ENCODE data around the gene GID8. TPM values are rescaled to one million over a fixed set of nuclear protein-coding genes. Genes with fewer than 3 reads are reported as not detected.

The GID8 gene
- polyA plus RNA-seq, 1 of the 3 experiments (the other 2 are of a cell fraction) = 18.1 TPM

DNA sequence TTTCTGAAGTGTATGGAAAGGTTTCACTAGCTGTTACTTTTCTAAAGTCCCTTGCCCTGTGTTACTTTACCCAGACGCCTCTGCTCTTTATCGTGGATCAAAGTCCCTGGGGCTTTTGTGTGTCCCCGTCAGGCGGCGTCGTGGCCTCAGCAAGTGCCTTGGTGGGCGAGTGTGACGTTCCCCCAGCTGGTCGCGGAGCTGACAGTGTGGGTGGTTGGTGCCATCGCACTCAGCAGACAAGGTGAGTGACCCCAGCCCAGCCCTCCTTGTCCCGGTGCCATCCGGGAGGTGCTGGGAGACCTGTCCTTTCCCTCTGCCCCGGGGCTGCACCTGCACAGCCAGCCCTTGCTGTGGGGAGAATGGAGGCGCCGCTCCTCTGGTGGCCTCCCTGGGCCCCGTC, 49.0 kb upstream of the GID8 start:
- 96% methylated on average over 10 of the region's 17 CpGs for WGBS (ENCODE audit: low lambda C conversion rate)
- TF ChIP-seq RAD21 (IDR thresholded peaks at IDR 0.05; ENCODE audit: low read length) (no peak), EP300 (IDR thresholded peaks at IDR 0.05; ENCODE audit: borderline replicate concordance in 1 of 2, low read depth in 1 of 2, low read length in 1 of 2) (no peak), SIN3A (IDR thresholded peaks at IDR 0.05; ENCODE audit: borderline replicate concordance, low read depth, low read length) (no peak), RCOR1 (IDR thresholded peaks at IDR 0.05; ENCODE audit: low read length) (no peak), NFIC (IDR thresholded peaks at IDR 0.05; ENCODE audit: borderline replicate concordance) (no peak), TCF12 (IDR thresholded peaks at IDR 0.05) (no peak), FOXJ3 (CRISPR knock-in tag; IDR thresholded peaks at IDR 0.05) (no peak), EZH2phosphoT487 (IDR thresholded peaks at IDR 0.05; ENCODE audit: borderline replicate concordance, low read depth) (no peak), RXRA (IDR thresholded peaks at IDR 0.05; ENCODE audit: borderline replicate concordance, low read depth) (no peak), POLR2AphosphoS5 (IDR thresholded peaks at IDR 0.05; ENCODE audit: low read depth, low read length) (no peak), TEAD4 (IDR thresholded peaks at IDR 0.05; ENCODE audit: borderline replicate concordance, insufficient read depth) (no peak), MEF2A (IDR thresholded peaks at IDR 0.05; ENCODE audit: borderline replicate concordance, low read depth) (no peak)
- TF ChIP-seq, protein P1, sequence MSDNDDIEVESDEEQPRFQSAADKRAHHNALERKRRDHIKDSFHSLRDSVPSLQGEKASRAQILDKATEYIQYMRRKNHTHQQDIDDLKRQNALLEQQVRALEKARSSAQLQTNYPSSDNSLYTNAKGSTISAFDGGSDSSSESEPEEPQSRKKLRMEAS (IDR thresholded peaks at IDR 0.05; ENCODE audit: low read depth) = no peak
- TF ChIP-seq, protein P2, sequence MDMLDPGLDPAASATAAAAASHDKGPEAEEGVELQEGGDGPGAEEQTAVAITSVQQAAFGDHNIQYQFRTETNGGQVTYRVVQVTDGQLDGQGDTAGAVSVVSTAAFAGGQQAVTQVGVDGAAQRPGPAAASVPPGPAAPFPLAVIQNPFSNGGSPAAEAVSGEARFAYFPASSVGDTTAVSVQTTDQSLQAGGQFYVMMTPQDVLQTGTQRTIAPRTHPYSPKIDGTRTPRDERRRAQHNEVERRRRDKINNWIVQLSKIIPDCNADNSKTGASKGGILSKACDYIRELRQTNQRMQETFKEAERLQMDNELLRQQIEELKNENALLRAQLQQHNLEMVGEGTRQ (IDR thresholded peaks at IDR 0.05; ENCODE audit: borderline replicate concordance, low read depth, low read length) = no peak
- TF ChIP-seq, protein P3, sequence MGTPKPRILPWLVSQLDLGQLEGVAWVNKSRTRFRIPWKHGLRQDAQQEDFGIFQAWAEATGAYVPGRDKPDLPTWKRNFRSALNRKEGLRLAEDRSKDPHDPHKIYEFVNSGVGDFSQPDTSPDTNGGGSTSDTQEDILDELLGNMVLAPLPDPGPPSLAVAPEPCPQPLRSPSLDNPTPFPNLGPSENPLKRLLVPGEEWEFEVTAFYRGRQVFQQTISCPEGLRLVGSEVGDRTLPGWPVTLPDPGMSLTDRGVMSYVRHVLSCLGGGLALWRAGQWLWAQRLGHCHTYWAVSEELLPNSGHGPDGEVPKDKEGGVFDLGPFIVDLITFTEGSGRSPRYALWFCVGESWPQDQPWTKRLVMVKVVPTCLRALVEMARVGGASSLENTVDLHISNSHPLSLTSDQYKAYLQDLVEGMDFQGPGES (IDR thresholded peaks at IDR 0.05; ENCODE audit: low read depth, low read length) = no peak
- Histone ChIP-seq H2AFZ (ENCODE audit: low read depth) (no peak overlapping the region), H3F3A (replicated peaks; ENCODE audit: insufficient read depth) (peaks cover 27% of the 10 kb centered on the region), H3K27me3 (ENCODE audit: insufficient read depth) (no peaks in the 10 kb centered on the region), H3K36me3 (replicated peaks in 1 of 2; ENCODE audit: control insufficient read depth in 1 of 2, insufficient read depth in 2 of 2, low read length in 1 of 2) (peaks cover 60 to 83% of the 10 kb centered on the region in 2 experiments), H3K4me1 (ENCODE audit: control insufficient read depth in 1 of 2, insufficient read depth in 2 of 2, low read depth in 1 of 2, low read length in 1 of 2) (peaks cover 17 to 19% of the 10 kb centered on the region in 2 experiments), H3K79me2 (ENCODE audit: insufficient read depth) (no peaks in the 10 kb centered on the region), H3K9ac (no peak overlapping the region), H4K20me1 (ENCODE audit: insufficient read depth) (peaks cover 4% of the 10 kb centered on the region; the same call in 1 of the 2 replicates), H3K4me2 (no peak overlapping the region), H3K9me2 (no peaks in the 10 kb centered on the region), H3K27ac (ENCODE audit: low read depth in 2 of 2, low read length in 1 of 2) (no peak overlapping the region), H3K9me3 (no peaks in the 10 kb centered on the region), H3K4me3 (ENCODE audit: low read depth in 2 of 2, low read length in 1 of 2) (no peak overlapping the region)
- no peak for DNase-seq
- POLR2A ChIA-PET = no interaction called here
- CTCF ChIA-PET = interaction anchor here (1.1 to 7.2 kb wide), 7 partner anchors 11 to 120 kb away, joined by 3 to 77 read pairs (median 8); no protein-coding TSS in a partner anchor

DNA sequence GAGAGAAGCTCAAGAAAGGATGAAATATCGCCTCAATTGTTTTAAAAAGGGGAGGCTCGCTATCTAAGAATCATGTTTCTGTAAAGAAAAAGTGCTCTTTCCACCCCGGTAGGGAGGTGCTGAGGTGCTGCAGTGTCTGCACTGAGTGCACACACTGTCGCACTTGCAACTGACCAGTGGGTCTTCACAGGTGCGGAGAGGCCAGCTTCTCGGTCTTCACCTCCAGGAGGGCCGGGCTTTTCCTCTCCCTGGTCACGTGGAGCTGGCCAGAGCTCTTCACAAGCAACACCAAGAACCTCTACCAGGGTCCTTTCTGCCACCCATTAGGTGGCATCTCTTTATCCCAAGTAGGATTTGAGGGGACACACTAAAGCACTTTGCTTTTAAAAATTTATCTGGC, 48.5 kb upstream of the GID8 start:
- Histone ChIP-seq H3K9ac (no peak overlapping the region), H3K4me1 (ENCODE audit: control insufficient read depth in 1 of 2, insufficient read depth in 2 of 2, low read depth in 1 of 2, low read length in 1 of 2) (peaks cover 17 to 19% of the 10 kb centered on the region in 2 experiments), H3K79me2 (ENCODE audit: insufficient read depth) (no peaks in the 10 kb centered on the region), H3K4me3 (ENCODE audit: low read depth in 2 of 2, low read length in 1 of 2) (no peak overlapping the region), H3K36me3 (replicated peaks in 1 of 2; ENCODE audit: control insufficient read depth in 1 of 2, insufficient read depth in 2 of 2, low read length in 1 of 2) (peaks cover 65 to 88% of the 10 kb centered on the region in 2 experiments), H3K27ac (ENCODE audit: low read depth in 2 of 2, low read length in 1 of 2) (no peak overlapping the region), H3K9me3 (no peaks in the 10 kb centered on the region), H3K9me2 (no peaks in the 10 kb centered on the region), H2AFZ (ENCODE audit: low read depth) (no peak overlapping the region), H4K20me1 (ENCODE audit: insufficient read depth) (peaks cover 4% of the 10 kb centered on the region; the same call in 1 of the 2 replicates), H3K27me3 (ENCODE audit: insufficient read depth) (no peaks in the 10 kb centered on the region), H3F3A (replicated peaks; ENCODE audit: insufficient read depth) (peaks cover 30% of the 10 kb centered on the region), H3K4me2 (no peak overlapping the region)
- ChIA-PET POLR2A (no interaction called here), CTCF (interaction anchor here (1.1 to 7.2 kb wide), 4 partner anchors 11 to 120 kb away, joined by 3 to 77 read pairs (median 6); no protein-coding TSS in a partner anchor)
- TF ChIP-seq RAD21 (IDR thresholded peaks at IDR 0.05; ENCODE audit: low read length) (no peak), NRF1 (IDR thresholded peaks at IDR 0.05; ENCODE audit: low read depth, low read length) (no peak), RXRA (IDR thresholded peaks at IDR 0.05; ENCODE audit: borderline replicate concordance, low read depth) (no peak), RCOR1 (IDR thresholded peaks at IDR 0.05; ENCODE audit: low read length) (no peak), EP300 (IDR thresholded peaks at IDR 0.05; ENCODE audit: borderline replicate concordance in 1 of 2, low read depth in 1 of 2, low read length in 1 of 2) (no peak), ELF1 (IDR thresholded peaks at IDR 0.05) (no peak), RFX5 (IDR thresholded peaks at IDR 0.05; ENCODE audit: low read length) (no peak), GATA2 (CRISPR knock-in tag; IDR thresholded peaks at IDR 0.05) (no peak), JUND (IDR thresholded peaks at IDR 0.05) (no peak), SMC3 (IDR thresholded peaks at IDR 0.05; ENCODE audit: low read depth, low read length) (no peak), FOSL2 (IDR thresholded peaks at IDR 0.05; ENCODE audit: borderline replicate concordance, low read depth) (no peak), TEAD4 (IDR thresholded peaks at IDR 0.05; ENCODE audit: borderline replicate concordance, insufficient read depth) (no peak), MXI1 (IDR thresholded peaks at IDR 0.05; ENCODE audit: low read depth, low read length) (no peak)
- TF ChIP-seq, protein P1 (IDR thresholded peaks at IDR 0.05; ENCODE audit: low read depth) = no peak
- TF ChIP-seq, protein P4, sequence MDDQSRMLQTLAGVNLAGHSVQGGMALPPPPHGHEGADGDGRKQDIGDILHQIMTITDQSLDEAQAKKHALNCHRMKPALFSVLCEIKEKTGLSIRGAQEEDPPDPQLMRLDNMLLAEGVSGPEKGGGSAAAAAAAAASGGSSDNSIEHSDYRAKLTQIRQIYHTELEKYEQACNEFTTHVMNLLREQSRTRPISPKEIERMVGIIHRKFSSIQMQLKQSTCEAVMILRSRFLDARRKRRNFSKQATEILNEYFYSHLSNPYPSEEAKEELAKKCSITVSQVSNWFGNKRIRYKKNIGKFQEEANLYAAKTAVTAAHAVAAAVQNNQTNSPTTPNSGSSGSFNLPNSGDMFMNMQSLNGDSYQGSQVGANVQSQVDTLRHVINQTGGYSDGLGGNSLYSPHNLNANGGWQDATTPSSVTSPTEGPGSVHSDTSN (IDR thresholded peaks at IDR 0.05) = no peak
- TF ChIP-seq, protein P3 (IDR thresholded peaks at IDR 0.05; ENCODE audit: low read depth, low read length) = no peak
- 85% methylated on average over 5 of the region's 8 CpGs for WGBS (ENCODE audit: low lambda C conversion rate)
- DNase-seq = no peak

All from SK-N-SH (cell line).